H1 (cell line): ENCODE data around the gene RNF114. TPM values are rescaled to one million over a fixed set of nuclear protein-coding genes. Genes with fewer than 3 reads are reported as not detected.

Experiments
- CTCF ChIA-PET: fragments of 300-600 bp; sonication (Branson Sonifier 250); formaldehyde crosslinking; loops from one replicate; lab custom pipeline; 2021; ENCODE audit not compliant: partially characterized antibody; lab: Charles Lee
- POLR2A ChIA-PET: fragments of 300-600 bp; sonication (Branson Sonifier 250); formaldehyde crosslinking; loops from one replicate; lab custom pipeline; 2021; ENCODE audit warnings: inconsistent platforms; ENCODE audit not compliant: partially characterized antibody; lab: Charles Lee
- DNase-seq, 2 experiments: peaks; one replicate each; pipeline versions ENCODE4 v3.0.0 to v3.0.0-alpha.2; 2010 to 2022; ENCODE audit warnings: low spot score in 2 of 2, low read depth in 1 of 2, mixed read lengths in 1 of 2
- FAIRE-seq: peaks from 2 replicates; lab custom pipeline; 2011; peaks lifted over from hg19 to GRCh38; lab: Jason Lieb, UNC
- H2AFZ ChIP-seq: 2 replicates; pipeline ENCODE4 v1.8.1; 2012; ENCODE audit warnings: low read length, inconsistent platforms
- H2AK5ac ChIP-seq: 2 replicates; pipeline ENCODE4 v1.6.1; 2013; ENCODE audit warnings: low read depth, low read length
- H2BK120ac ChIP-seq: replicated peaks from 2 replicates; pipeline ENCODE3; 2013; ENCODE audit warnings: low read depth, low read length, inconsistent platforms
- H2BK12ac ChIP-seq: 2 replicates; pipeline ENCODE4 v1.6.1; 2013; ENCODE audit warnings: low read depth, low read length
- H2BK15ac ChIP-seq: 2 replicates; pipeline ENCODE4 v1.6.1; 2013; ENCODE audit warnings: low read length
- H2BK20ac ChIP-seq: 2 replicates; pipeline ENCODE4 v1.6.1; 2013; ENCODE audit warnings: low read length
- H2BK5ac ChIP-seq: 2 replicates; pipeline ENCODE4 v1.6.1; 2013; ENCODE audit warnings: low read depth, low read length
- H3K14ac ChIP-seq: 2 replicates; pipeline ENCODE4 v1.6.1; 2013; ENCODE audit warnings: inconsistent platforms; ENCODE audit not compliant: insufficient read length
- H3K18ac ChIP-seq: 2 replicates; pipeline ENCODE4 v1.6.1; 2013; ENCODE audit warnings: low read length; ENCODE audit errors: extremely low read depth
- H3K23ac ChIP-seq: 2 replicates; pipeline ENCODE4 v1.6.1; 2013; ENCODE audit warnings: inconsistent platforms; ENCODE audit not compliant: insufficient read length
- H3K23me2 ChIP-seq: 2 replicates; pipeline ENCODE4 v1.6.1; 2013; ENCODE audit warnings: low read depth, low read length
- H3K27ac ChIP-seq: 2 replicates; pipeline ENCODE4 v1.6.1; 2011; ENCODE audit warnings: low read depth, low read length, inconsistent platforms
- H3K27me3 ChIP-seq, 4 experiments: replicated peaks in 1 of 4; 1 replicate in 1 of 4; 2 replicates in 3 of 4; pipeline versions ENCODE4 v1.6.1 to v1.8.1; 2011 to 2013; ENCODE audit warnings: low read length in 3 of 4, mild to moderate bottlenecking in 3 of 4, inconsistent platforms in 2 of 4, mixed read lengths in 2 of 4, moderate library complexity in 1 of 4; ENCODE audit not compliant: control insufficient read depth in 3 of 4, insufficient read depth in 3 of 4; ENCODE audit errors: extremely low read depth in 1 of 4
- H3K36me3 ChIP-seq, 4 experiments: 2 replicates each; pipeline versions ENCODE4 v1.6.1 to v1.8.1; 2011 to 2013; ENCODE audit warnings: mild to moderate bottlenecking in 4 of 4, low read length in 3 of 4, moderate library complexity in 2 of 4, control low read depth in 1 of 4, inconsistent platforms in 1 of 4; ENCODE audit not compliant: insufficient read depth in 4 of 4, control insufficient read depth in 2 of 4
- H3K4ac ChIP-seq: replicated peaks from 2 replicates; pipeline ENCODE3; 2013; ENCODE audit warnings: low read length, low read depth, mixed read lengths, inconsistent platforms; ENCODE audit not compliant: insufficient read length
- H3K4me1 ChIP-seq, 4 experiments: replicated peaks in 1 of 4; 1 replicate in 1 of 4; 2 replicates in 3 of 4; pipeline versions ENCODE4 v1.6.1 to v1.8.1; 2011 to 2013; ENCODE audit warnings: low read length in 3 of 4, inconsistent platforms in 2 of 4, mixed read lengths in 1 of 4; ENCODE audit not compliant: insufficient read depth in 4 of 4, control insufficient read depth in 3 of 4
- H3K4me2 ChIP-seq, 2 experiments: 2 replicates each; pipeline versions ENCODE4 v1.6.1 to v1.8.1; 2011 to 2013; ENCODE audit warnings: low read depth in 2 of 2, low read length in 2 of 2, control low read depth in 1 of 2, inconsistent platforms in 1 of 2, mild to moderate bottlenecking in 1 of 2; ENCODE audit not compliant: insufficient read depth in 1 of 2
- H3K4me3 ChIP-seq, 4 experiments: fragments of 200-600, 300-600 bp in 1 of 4; sonication (generic), shearing (Covaris generic), sonication (Bioruptor Twin) in 1 of 4; 2 replicates each; pipeline versions ENCODE4 v1.5.1 to v1.8.1; 2011 to 2016; ENCODE audit warnings: low read length in 4 of 4, low read depth in 3 of 4, control low read depth in 2 of 4, inconsistent platforms in 2 of 4, mild to moderate bottlenecking in 2 of 4, mixed read lengths in 1 of 4, moderate library complexity in 1 of 4; ENCODE audit not compliant: insufficient read depth in 2 of 4; ENCODE audit errors: extremely low read depth in 1 of 4
- H3K56ac ChIP-seq: replicated peaks from 2 replicates; pipeline ENCODE3; 2013; ENCODE audit warnings: low read depth, mild to moderate bottlenecking, mixed read lengths, low read length, inconsistent platforms; ENCODE audit not compliant: insufficient read length
- H3K79me1 ChIP-seq: 2 replicates; pipeline ENCODE4 v1.6.1; 2013; ENCODE audit warnings: low read depth, low read length, control low read depth
- H3K79me2 ChIP-seq, 2 experiments: 2 replicates each; pipeline versions ENCODE4 v1.6.1 to v1.8.1; 2012 to 2013; ENCODE audit warnings: low read length in 2 of 2, mild to moderate bottlenecking in 2 of 2, inconsistent platforms in 1 of 2; ENCODE audit not compliant: insufficient read depth in 2 of 2, control insufficient read depth in 1 of 2
- H3K9ac ChIP-seq, 4 experiments: replicated peaks in 1 of 4; 1 replicate in 1 of 4; 2 replicates in 3 of 4; pipeline versions ENCODE4 v1.6.1 to v1.8.1; 2011 to 2013; ENCODE audit warnings: low read depth in 3 of 4, low read length in 3 of 4, control low read depth in 2 of 4, mild to moderate bottlenecking in 2 of 4, moderate library complexity in 2 of 4, inconsistent platforms in 1 of 4; ENCODE audit errors: extremely low read depth in 1 of 4
- H3K9me3 ChIP-seq, 2 experiments: 2 replicates each; pipeline versions ENCODE4 v1.6.1 to v1.8.1; 2012 to 2013; ENCODE audit warnings: mild to moderate bottlenecking in 2 of 2, moderate library complexity in 2 of 2, control low read depth in 1 of 2, inconsistent platforms in 1 of 2, low read depth in 1 of 2, low read length in 1 of 2, mixed read lengths in 1 of 2; ENCODE audit not compliant: insufficient read depth in 2 of 2
- H4K20me1 ChIP-seq, 2 experiments: replicated peaks in 1 of 2; 2 replicates each; pipeline versions ENCODE3 to v1.8.1; 2011 to 2013; ENCODE audit warnings: inconsistent platforms in 2 of 2, low read length in 2 of 2, mild to moderate bottlenecking in 1 of 2; ENCODE audit not compliant: insufficient read depth in 2 of 2, control insufficient read depth in 1 of 2
- H4K5ac ChIP-seq: 2 replicates; pipeline ENCODE4 v1.6.1; 2013; ENCODE audit warnings: low read length, low read depth, mixed read lengths, inconsistent platforms; ENCODE audit not compliant: insufficient read length
- H4K8ac ChIP-seq: 2 replicates; pipeline ENCODE4 v1.8.0; 2013; ENCODE audit warnings: mild to moderate bottlenecking, moderate library complexity, low read length, inconsistent platforms; ENCODE audit not compliant: insufficient read depth; ENCODE audit errors: extremely low read depth
- H4K91ac ChIP-seq: replicated peaks from 2 replicates; pipeline ENCODE3; 2013; ENCODE audit warnings: low read length, mixed read lengths, inconsistent platforms; ENCODE audit not compliant: insufficient read length
- BACH1 ChIP-seq: IDR thresholded peaks from 2 replicates; pipeline ENCODE4 v1.6.1; 2012; ENCODE audit warnings: low read length, improper control_type of control experiment
- CBX5 ChIP-seq: fragments of 300-800, 300-1000 bp; sonication (generic); IDR thresholded peaks from 2 replicates; pipeline ENCODE4 v1.7.1; 2016; ENCODE audit warnings: antibody characterized with exemption, low read length, low read depth
- GABPA ChIP-seq: IDR thresholded peaks from 2 replicates; pipeline ENCODE4 v1.6.1; 2011; ENCODE audit warnings: mild to moderate bottlenecking, low read length, moderate library complexity, borderline replicate concordance; ENCODE audit not compliant: insufficient read depth
- WGBS, 2 experiments: shearing (Covaris generic) in 1 of 2; methylation state at CpG; one replicate each; pipeline versions ENCODE4 v1.1.6 to v1.1.7; 2013 to 2015; ENCODE audit warnings: low lambda C conversion rate in 2 of 2, mixed read lengths in 2 of 2, inconsistent platforms in 1 of 2, low coverage in 1 of 2, missing lambda C conversion rate in 1 of 2; ENCODE audit not compliant: insufficient replicate concordance in 2 of 2, insufficient coverage in 1 of 2, insufficient read length in 1 of 2; ENCODE audit errors: extremely low coverage in 1 of 2, missing lambda C conversion rate in 1 of 2; 5-methylcytosine and 5-hydroxymethylcytosine counted together
- polyA plus RNA-seq, 7 experiments: library from polyadenylated mRNA; depleted of rRNA in 3 of 7; stranded (reverse) in 5 of 7; unstranded in 2 of 7; fragments of >200 nt in 5 of 7; fragments of 200-250 nt in 2 of 7; gene quantifications; 1 replicate in 5 of 7; 2 replicates in 1 of 7; 4 replicates in 1 of 7; pipeline versions ENCODE4 v1.2.1 to v1.2.3, GENCODE V29; 2011 to 2013; ENCODE audit warnings: missing spikeins in 2 of 7, mixed read lengths in 2 of 7
- total RNA-seq: library from RNA; stranded (reverse); fragmentation: NEBNext Ultra II Directional; extraction: Animal tissue kit (Norgen Biotek cat#: 25700); gene quantifications from 2 replicates; pipeline ENCODE4 v1.2.1, GENCODE V29; 2021

Gene RNF114
- total and polyA plus RNA-seq, 2 of the 8 experiments (the other 6 are each of a cell fraction or from before 2014, with no cell fraction given) = 81.7 to 89.9 TPM

GRCh38 chr20:49925901-49926454 is 10.2 kb upstream of the RNF114 start:
- no peak overlapping the region for H3K14ac ChIP-seq
- TF ChIP-seq GABPA (no peak), BACH1 (peak; percentile 35; the same call in 1 of the 2 replicates), CBX5 (no peak)
- TF ChIP-seq, all 59 proteins: peak for 1
- Histone ChIP-seq H2AFZ (no peak overlapping the region), H2AK5ac (no peak overlapping the region), H4K91ac (no peak overlapping the region), H3K4me1 (no peaks in the 10 kb centered on the region), H3K79me2 (no peaks in the 10 kb centered on the region), H2BK20ac (no peak overlapping the region), H3K36me3 (no peaks in the 10 kb centered on the region), H3K4me3 (no peak overlapping the region), H3K27me3 (no peaks in the 10 kb centered on the region), H3K9ac (no peak overlapping the region), H3K23ac (no peak overlapping the region), H3K9me3 (no peaks in the 10 kb centered on the region), H2BK15ac (no peak overlapping the region), H3K27ac (no peak overlapping the region), H3K4ac (no peak overlapping the region), H3K4me2 (no peak overlapping the region), H2BK5ac (no peak overlapping the region), H3K79me1 (no peaks in the 10 kb centered on the region), H4K20me1 (no peaks in the 10 kb centered on the region), H4K5ac (no peak overlapping the region), H4K8ac (no peak overlapping the region), H2BK120ac (no peak overlapping the region), H3K56ac (no peak overlapping the region), H2BK12ac (no peak overlapping the region), H3K23me2 (no peaks in the 10 kb centered on the region), H3K18ac (no peak overlapping the region)
- FAIRE-seq (no peak), DNase-seq (no peak)
- 91% methylated on average over 2 of the region's 2 CpGs; no CpG with 5 or more reads in 1 of the 2 experiments for WGBS, 2 experiments
- CTCF ChIA-PET = interaction anchor here (0.6 to 1.0 kb wide), 2 partner anchors 21 to 383 kb away, joined by 3 read pairs; no protein-coding TSS in a partner anchor
- POLR2A ChIA-PET = no interaction called here
